ENCODE results near the gene LTBP1. TPM values are rescaled to one million over a fixed set of nuclear protein-coding genes. Genes with fewer than 3 reads are reported as not detected.

LTBP1 gene
- total and polyA plus RNA-seq, 4 donors = 5.8 to 57.6 (median 10.2) TPM

DNA sequence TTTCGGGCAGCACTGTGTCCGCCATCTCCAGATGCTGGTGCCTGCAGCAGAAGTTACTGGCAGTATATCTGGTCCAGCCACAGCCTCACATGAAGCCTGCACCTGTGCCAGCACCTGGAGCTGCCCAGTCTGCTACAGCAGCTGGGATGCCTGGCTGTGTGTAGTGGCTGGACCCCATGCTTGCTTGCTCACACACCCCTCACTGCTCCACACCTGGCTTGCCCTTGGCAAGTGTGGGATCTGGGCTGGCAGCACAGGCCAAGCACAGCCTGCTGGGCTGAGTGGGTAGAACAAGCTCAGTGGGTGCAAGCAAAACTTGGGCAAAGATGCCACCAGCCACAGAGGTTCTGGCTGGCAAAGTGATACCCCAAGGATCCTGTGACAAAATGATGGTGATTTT is 320.3 kb downstream of the LTBP1 start:
- Histone ChIP-seq H3K9ac (ENCODE audit: low read depth in 1 of 2, low read length in 2 of 2) (no peak overlapping the region), H3K4me1 (ENCODE audit: control insufficient read depth in 4 of 4, insufficient read depth in 4 of 4, low read length in 3 of 4) (no peaks in the 10 kb centered on the region), H3K27me3 (ENCODE audit: control insufficient read depth in 4 of 4, insufficient read depth in 4 of 4, low read length in 3 of 4) (no peaks in the 10 kb centered on the region), H3K36me3 (ENCODE audit: control insufficient read depth in 4 of 4, insufficient read depth in 3 of 4, low read depth in 1 of 4, low read length in 3 of 4) (peaks cover 0 to 11% (median 6%) of the 10 kb centered on the region in 4 donors), H3K9me3 (ENCODE audit: control insufficient read depth in 4 of 4, low read length in 3 of 4) (peaks cover 0 to 8% (median 0%) of the 10 kb centered on the region in 4 donors), H3K4me3 (ENCODE audit: low read depth in 1 of 3, low read length in 3 of 3) (no peak overlapping the region), H3K27ac (ENCODE audit: low read depth in 1 of 2, low read length in 2 of 2) (no peak overlapping the region)
- 99% methylated on average over 2 of the region's 2 CpGs for WGBS
- DNase-seq (ENCODE audit: low spot score) = no peak
- TF ChIP-seq ATF3 (IDR thresholded peaks at IDR 0.05) (no peak), RXRA (IDR thresholded peaks at IDR 0.05) (no peak), HNF4A (conservative IDR thresholded peaks at IDR 0.05) (no peak), YY1 (IDR thresholded peaks at IDR 0.05) (no peak), ZBTB33 (IDR thresholded peaks at IDR 0.05) (no peak), RAD21 (IDR thresholded peaks at IDR 0.05) (no peak), GABPA (IDR thresholded peaks at IDR 0.05 in 1 of 2, conservative IDR thresholded peaks at IDR 0.05 in 1 of 2) (no peak)

- DNase-seq (ENCODE audit: low spot score) = no peak
- H3K9ac ChIP-seq (ENCODE audit: low read depth in 1 of 2, low read length in 2 of 2) = no peak overlapping the region
- peaks cover 0 to 11% (median 6%) of the 10 kb centered on the region in 4 donors for H3K36me3 ChIP-seq (ENCODE audit: control insufficient read depth in 4 of 4, insufficient read depth in 3 of 4, low read depth in 1 of 4, low read length in 3 of 4)
- no peaks in the 10 kb centered on the region for H3K27me3 ChIP-seq (ENCODE audit: control insufficient read depth in 4 of 4, insufficient read depth in 4 of 4, low read length in 3 of 4)
- H3K4me1 ChIP-seq (ENCODE audit: control insufficient read depth in 4 of 4, insufficient read depth in 4 of 4, low read length in 3 of 4) = peaks cover 0 to under 1% (median 0%) of the 10 kb centered on the region in 4 donors
- H3K27ac ChIP-seq (ENCODE audit: low read depth in 1 of 2, low read length in 2 of 2) = no peak overlapping the region
- peaks cover 0 to 8% (median 0%) of the 10 kb centered on the region in 4 donors for H3K9me3 ChIP-seq (ENCODE audit: control insufficient read depth in 4 of 4, low read length in 3 of 4)
- TF ChIP-seq YY1 (IDR thresholded peaks at IDR 0.05) (no peak), ZBTB33 (IDR thresholded peaks at IDR 0.05) (no peak), RAD21 (IDR thresholded peaks at IDR 0.05) (no peak), TAF1 (conservative IDR thresholded peaks at IDR 0.05) (no peak), GABPA (IDR thresholded peaks at IDR 0.05 in 1 of 2, conservative IDR thresholded peaks at IDR 0.05 in 1 of 2) (no peak), EGR1 (IDR thresholded peaks at IDR 0.05; ENCODE audit: low read depth in 2 of 2) (no peak)
- TF ChIP-seq, protein P1, sequence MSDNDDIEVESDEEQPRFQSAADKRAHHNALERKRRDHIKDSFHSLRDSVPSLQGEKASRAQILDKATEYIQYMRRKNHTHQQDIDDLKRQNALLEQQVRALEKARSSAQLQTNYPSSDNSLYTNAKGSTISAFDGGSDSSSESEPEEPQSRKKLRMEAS (IDR thresholded peaks at IDR 0.05) = no peak
- TF ChIP-seq, protein P2, sequence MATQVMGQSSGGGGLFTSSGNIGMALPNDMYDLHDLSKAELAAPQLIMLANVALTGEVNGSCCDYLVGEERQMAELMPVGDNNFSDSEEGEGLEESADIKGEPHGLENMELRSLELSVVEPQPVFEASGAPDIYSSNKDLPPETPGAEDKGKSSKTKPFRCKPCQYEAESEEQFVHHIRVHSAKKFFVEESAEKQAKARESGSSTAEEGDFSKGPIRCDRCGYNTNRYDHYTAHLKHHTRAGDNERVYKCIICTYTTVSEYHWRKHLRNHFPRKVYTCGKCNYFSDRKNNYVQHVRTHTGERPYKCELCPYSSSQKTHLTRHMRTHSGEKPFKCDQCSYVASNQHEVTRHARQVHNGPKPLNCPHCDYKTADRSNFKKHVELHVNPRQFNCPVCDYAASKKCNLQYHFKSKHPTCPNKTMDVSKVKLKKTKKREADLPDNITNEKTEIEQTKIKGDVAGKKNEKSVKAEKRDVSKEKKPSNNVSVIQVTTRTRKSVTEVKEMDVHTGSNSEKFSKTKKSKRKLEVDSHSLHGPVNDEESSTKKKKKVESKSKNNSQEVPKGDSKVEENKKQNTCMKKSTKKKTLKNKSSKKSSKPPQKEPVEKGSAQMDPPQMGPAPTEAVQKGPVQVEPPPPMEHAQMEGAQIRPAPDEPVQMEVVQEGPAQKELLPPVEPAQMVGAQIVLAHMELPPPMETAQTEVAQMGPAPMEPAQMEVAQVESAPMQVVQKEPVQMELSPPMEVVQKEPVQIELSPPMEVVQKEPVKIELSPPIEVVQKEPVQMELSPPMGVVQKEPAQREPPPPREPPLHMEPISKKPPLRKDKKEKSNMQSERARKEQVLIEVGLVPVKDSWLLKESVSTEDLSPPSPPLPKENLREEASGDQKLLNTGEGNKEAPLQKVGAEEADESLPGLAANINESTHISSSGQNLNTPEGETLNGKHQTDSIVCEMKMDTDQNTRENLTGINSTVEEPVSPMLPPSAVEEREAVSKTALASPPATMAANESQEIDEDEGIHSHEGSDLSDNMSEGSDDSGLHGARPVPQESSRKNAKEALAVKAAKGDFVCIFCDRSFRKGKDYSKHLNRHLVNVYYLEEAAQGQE (IDR thresholded peaks at IDR 0.05) = no peak
- H3K4me3 ChIP-seq (ENCODE audit: low read depth in 1 of 3, low read length in 3 of 3) = no peak overlapping the region
Measured at GRCh38 chr2:33267756-33268155, 321.0 kb downstream of the LTBP1 start.

Data from liver (tissue), 9 donors.